Hepatocyte (in vitro differentiated cells): ENCODE measurements around the gene SLC44A4. TPM values are rescaled to one million over a fixed set of nuclear protein-coding genes. Genes with fewer than 3 reads are reported as not detected.

Experiments
- DNase-seq: peaks from one replicate; pipeline ENCODE4 v3.0.0-alpha.2; 2016; ENCODE audit warnings: low spot score
- H2AFZ ChIP-seq: fragments of 200-600 bp; sonication (generic); 2 replicates; pipeline ENCODE4 v1.6.0; 2016; ENCODE audit warnings: antibody characterized with exemption, mild to moderate bottlenecking
- H3K27ac ChIP-seq: fragments of 200-600 bp; sonication (generic); 2 replicates; pipeline ENCODE4 v1.5.1; 2016; ENCODE audit warnings: mild to moderate bottlenecking
- H3K27me3 ChIP-seq: fragments of 200-600 bp; sonication (generic); 2 replicates; pipeline ENCODE4 v1.6.1; 2016
- H3K36me3 ChIP-seq: fragments of 200-600 bp; sonication (generic); replicated peaks from 2 replicates; pipeline ENCODE4 v1.5.1; 2016; ENCODE audit warnings: low read depth; ENCODE audit not compliant: insufficient read depth
- H3K4me1 ChIP-seq: fragments of 200-600 bp; sonication (generic); 2 replicates; pipeline ENCODE4 v1.5.1; 2016; ENCODE audit warnings: mild to moderate bottlenecking, moderate library complexity; ENCODE audit not compliant: insufficient read depth
- H3K4me2 ChIP-seq: fragments of 200-600 bp; sonication (generic); 2 replicates; pipeline ENCODE4 v1.6.0; 2016
- H3K4me3 ChIP-seq: fragments of 200-600 bp; sonication (generic); 2 replicates; pipeline ENCODE4 v1.5.1; 2016; ENCODE audit warnings: mild to moderate bottlenecking
- H3K79me2 ChIP-seq: fragments of 200-600 bp; sonication (generic); 2 replicates; pipeline ENCODE4 v1.6.0; 2017; ENCODE audit warnings: mild to moderate bottlenecking
- H3K9me2 ChIP-seq: fragments of 200-600 bp; sonication (generic); replicated peaks from 2 replicates; pipeline ENCODE4 v1.6.0; 2017; ENCODE audit warnings: mild to moderate bottlenecking; ENCODE audit not compliant: insufficient read depth
- H3K9me3 ChIP-seq: fragments of 200-600 bp; sonication (generic); 2 replicates; pipeline ENCODE4 v1.5.1; 2016; ENCODE audit warnings: low read depth, mild to moderate bottlenecking
- H4K20me1 ChIP-seq: fragments of 200-600 bp; sonication (generic); 2 replicates; pipeline ENCODE4 v1.6.0; 2016; ENCODE audit warnings: mild to moderate bottlenecking; ENCODE audit not compliant: insufficient read depth, poor library complexity, severe bottlenecking
- CTCF ChIP-seq: fragments of 200-600 bp; sonication (generic); IDR thresholded peaks from 2 replicates; pipeline ENCODE4 v1.5.1; 2016; ENCODE audit warnings: antibody characterized with exemption, mild to moderate bottlenecking; ENCODE audit not compliant: poor library complexity
- EZH2 ChIP-seq: fragments of 200-600 bp; sonication (generic); IDR thresholded peaks from 2 replicates; pipeline ENCODE4 v1.6.1; 2016; ENCODE audit warnings: antibody characterized with exemption, mild to moderate bottlenecking, borderline replicate concordance
- EZH2phosphoT487 ChIP-seq: fragments of 200-600 bp; sonication (generic); IDR thresholded peaks from one replicate; pipeline ENCODE4 v1.6.1; 2018; ENCODE audit warnings: antibody characterized with exemption, mild to moderate bottlenecking, low read depth, moderate library complexity; ENCODE audit not compliant: unreplicated experiment, severe bottlenecking
- WGBS: methylation state at CpG from one replicate; pipeline ENCODE4 v1.1.6; 2016; ENCODE audit warnings: low lambda C conversion rate; ENCODE audit errors: missing lambda C conversion rate; 5-methylcytosine and 5-hydroxymethylcytosine counted together
- polyA plus RNA-seq: library from polyadenylated mRNA; unstranded; fragments of >200 nt; fragmentation: Nextera tagmentation; extraction: Ambion mirVana; gene quantifications from 2 replicates; pipeline ENCODE4 v1.2.1, GENCODE V29; 2016
- total RNA-seq: library from RNA; depleted of rRNA; stranded (reverse); fragments of >200 nt; gene quantifications from 2 replicates; pipeline ENCODE4 v1.2.3, GENCODE V29; 2014

SLC44A4 gene
- total and polyA plus RNA-seq, 2 experiments from 2014 or later: 76.2 to 90.8 TPM

DNA sequence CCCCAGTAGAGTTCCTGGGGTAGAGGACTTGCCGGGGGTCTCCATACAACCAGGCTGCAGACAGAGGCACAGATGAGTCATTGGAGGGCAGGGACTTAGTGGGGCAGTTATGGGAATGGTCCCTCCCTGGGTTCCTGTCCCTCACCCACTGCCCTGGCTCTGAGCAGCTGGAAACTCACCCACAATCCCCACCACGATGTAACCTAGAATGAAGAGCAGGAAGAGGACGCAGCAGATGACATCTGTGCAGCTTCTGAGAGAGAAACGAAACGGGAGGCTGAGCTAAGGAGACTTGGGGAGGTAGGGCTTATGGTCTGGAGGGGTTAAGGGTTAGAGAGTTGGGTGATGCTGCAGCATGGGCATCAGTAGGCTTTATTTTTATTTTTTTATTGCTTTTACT, 2.9 kb downstream of the SLC44A4 start:
- Histone ChIP-seq H3K9me3 (no peaks in the 10 kb centered on the region), H3K9me2 (no peaks in the 10 kb centered on the region), H3K4me1 (no peaks in the 10 kb centered on the region), H3K79me2 (peaks cover 23% of the 10 kb centered on the region), H3K4me2 (no peak overlapping the region), H3K27ac (no peak overlapping the region), H4K20me1 (no peaks in the 10 kb centered on the region), H3K4me3 (no peak overlapping the region), H3K27me3 (no peaks in the 10 kb centered on the region), H2AFZ (no peak overlapping the region), H3K36me3 (no peaks in the 10 kb centered on the region)
- TF ChIP-seq CTCF: no peak
- TF ChIP-seq EZH2: no peak
- TF ChIP-seq EZH2phosphoT487: no peak
- 72% methylated on average over 5 of the region's 5 CpGs for WGBS
- no peak for DNase-seq

GRCh38 chr6:31874836-31875572, 3.8 kb downstream of the SLC44A4 start:
- Histone ChIP-seq H3K4me2 (no peak overlapping the region), H3K36me3 (no peaks in the 10 kb centered on the region), H4K20me1 (no peaks in the 10 kb centered on the region), H3K4me3 (no peak overlapping the region), H3K27me3 (no peaks in the 10 kb centered on the region), H3K9me3 (no peaks in the 10 kb centered on the region), H3K4me1 (no peaks in the 10 kb centered on the region), H3K79me2 (peaks cover 23% of the 10 kb centered on the region), H2AFZ (no peak overlapping the region), H3K27ac (no peak overlapping the region), H3K9me2 (no peaks in the 10 kb centered on the region)
- no peak for DNase-seq
- TF ChIP-seq EZH2phosphoT487 (no peak), CTCF (no peak)
- 84% methylated on average over 5 of the region's 5 CpGs for WGBS

GRCh38 chr6:31874084-31874670, 4.6 kb downstream of the SLC44A4 start:
- no peaks in the 10 kb centered on the region for H3K9me2 ChIP-seq
- H4K20me1 ChIP-seq: no peaks in the 10 kb centered on the region
- TF ChIP-seq EZH2phosphoT487 (no peak), CTCF (no peak), EZH2 (no peak)
- no peak overlapping the region for H3K27ac ChIP-seq
- DNase-seq: peak; percentile 10
- peaks cover 19% of the 10 kb centered on the region for H3K79me2 ChIP-seq
- 67% methylated on average over 4 of the region's 4 CpGs for WGBS
- no peaks in the 10 kb centered on the region for H3K36me3 ChIP-seq
- H3K4me2 ChIP-seq: no peak overlapping the region
- H2AFZ ChIP-seq: no peak overlapping the region
- no peaks in the 10 kb centered on the region for H3K27me3 ChIP-seq
- H3K9me3 ChIP-seq: no peaks in the 10 kb centered on the region
- H3K4me3 ChIP-seq: no peak overlapping the region
- H3K4me1 ChIP-seq: no peaks in the 10 kb centered on the region
